K562 (cell line): ENCODE results near the gene PHF1. TPM values are rescaled to one million over a fixed set of nuclear protein-coding genes. Genes with fewer than 3 reads are reported as not detected.
A peak's percentile ranks its signal among the peaks of the same experiment; 100 is the strongest.

Source experiments
- ATAC-seq: fragments of 200-7000 bp; cut with Tn5 transposase; 3 replicates; pipeline ENCODE4 v1.9.1; 2020; ENCODE audit warnings: moderate library complexity
- BruUV-seq: library from RNA; stranded (reverse); fragments of 400-500 nt; replicated peaks from 2 replicates; lab custom pipeline; 2021; lab: Mats Ljungman, UMichigan
- CTCF ChIA-PET: fragments of 300-600 bp; formaldehyde crosslinking; extraction: SDS; loops from one replicate; lab custom pipeline; 2021; ENCODE audit warnings: low intra/inter-chr PET ratio; lab: Yijun Ruan, JAX
- POLR2A ChIA-PET: fragments of 300-600, 350-650 bp; sonication (Branson Sonifier 250); formaldehyde crosslinking; extraction: SDS; loops from one replicate; lab custom pipeline; 2021; ENCODE audit warnings: antibody characterized with exemption, inconsistent platforms; lab: Yijun Ruan, JAX
- DNase-seq, 4 experiments: peaks; one replicate each; pipeline versions ENCODE4 v3.0.0 to v3.0.0-alpha.2; 2011 to 2018; ENCODE audit warnings: low spot score in 3 of 4, mixed read lengths in 3 of 4; ENCODE audit errors: extremely low read depth in 1 of 4
- FAIRE-seq: peaks from 2 replicates; lab custom pipeline; 2011; peaks lifted over from hg19 to GRCh38; lab: Jason Lieb, UNC
- H2AFZ ChIP-seq: 2 replicates; pipeline ENCODE4 v1.6.0; 2011; ENCODE audit warnings: low read depth, low read length, control low read depth, inconsistent platforms
- H3K27ac ChIP-seq: fragments of 200-600 bp; 3 replicates; pipeline ENCODE4 v1.8.0; 2011; ENCODE audit warnings: low read depth, mild to moderate bottlenecking, control low read depth, inconsistent platforms, low read length, moderate library complexity, mixed read lengths; ENCODE audit errors: extremely low read depth
- H3K27me3 ChIP-seq, 2 experiments: fragments of 300-600 bp in 1 of 2; 2 replicates in 1 of 2; 3 replicates in 1 of 2; pipeline versions ENCODE4 v1.6.0 to v1.8.0; 2011; ENCODE audit warnings: inconsistent platforms in 2 of 2, low read length in 2 of 2, mild to moderate bottlenecking in 1 of 2, mixed read lengths in 1 of 2, moderate library complexity in 1 of 2; ENCODE audit not compliant: control insufficient read depth in 2 of 2, insufficient read depth in 2 of 2
- H3K36me3 ChIP-seq: fragments of 300-600 bp; 3 replicates; pipeline ENCODE4 v1.8.0; 2011; ENCODE audit warnings: mild to moderate bottlenecking, low read length, inconsistent platforms; ENCODE audit not compliant: control insufficient read depth, insufficient read depth
- H3K4me1 ChIP-seq, 2 experiments: fragments of 200-600 bp in 1 of 2; replicated peaks in 1 of 2; 2 replicates in 1 of 2; 3 replicates in 1 of 2; pipeline versions ENCODE4 v1.5.1 to v1.8.0; 2011; ENCODE audit warnings: inconsistent platforms in 2 of 2, low read length in 2 of 2, mild to moderate bottlenecking in 1 of 2, mixed read lengths in 1 of 2, moderate library complexity in 1 of 2; ENCODE audit not compliant: control insufficient read depth in 2 of 2, insufficient read depth in 2 of 2
- H3K4me2 ChIP-seq: 2 replicates; pipeline ENCODE4 v1.6.1; 2011; ENCODE audit warnings: low read length, control low read depth, inconsistent platforms, mixed read lengths; ENCODE audit not compliant: insufficient read depth
- H3K4me3 ChIP-seq: fragments of 200-600 bp; sonication (generic), shearing (Covaris generic); 2 replicates; pipeline ENCODE4 v1.5.1; 2016; ENCODE audit warnings: control low read depth, inconsistent platforms
- H3K79me2 ChIP-seq: fragments of 200-600 bp; 3 replicates; pipeline ENCODE4 v1.8.0; 2011; ENCODE audit warnings: low read length, inconsistent platforms; ENCODE audit not compliant: control insufficient read depth, insufficient read depth
- H3K9ac ChIP-seq, 2 experiments: 2 replicates each; pipeline versions ENCODE4 v1.6.0 to v1.6.1; 2011; ENCODE audit warnings: low read depth in 2 of 2, low read length in 2 of 2, control low read depth in 1 of 2, inconsistent platforms in 1 of 2, mild to moderate bottlenecking in 1 of 2, mixed read lengths in 1 of 2; ENCODE audit not compliant: insufficient read depth in 1 of 2
- H3K9me1 ChIP-seq: one replicate; pipeline ENCODE4 v1.6.0; 2011; ENCODE audit warnings: inconsistent platforms, mild to moderate bottlenecking, low read length, moderate library complexity; ENCODE audit not compliant: control insufficient read depth, insufficient read depth
- H3K9me3 ChIP-seq: replicated peaks from 2 replicates; pipeline ENCODE4 v1.5.1; 2011; ENCODE audit warnings: low read depth, low read length, inconsistent platforms; ENCODE audit not compliant: control insufficient read depth, insufficient read depth
- H4K20me1 ChIP-seq: replicated peaks from 2 replicates; pipeline ENCODE4 v1.6.1; 2011; ENCODE audit warnings: low read length, inconsistent platforms, mixed read lengths; ENCODE audit not compliant: control insufficient read depth, insufficient read depth
- ATF3 ChIP-seq, 2 experiments: fragments of 450-650 bp in 1 of 2; sonication (generic) in 1 of 2; formaldehyde crosslinking in 1 of 2; IDR thresholded peaks in 1 of 2; conservative IDR thresholded peaks in 1 of 2; 2 replicates each; pipeline versions ENCODE4 v1.6.1 to v1.8.1; 2016 to 2023; ENCODE audit warnings: mild to moderate bottlenecking in 2 of 2, moderate library complexity in 2 of 2, inconsistent platforms in 1 of 2, missing genetic modification reagents in 1 of 2
- FOSL1 ChIP-seq: fragments of 200-800 bp; sonication (Bioruptor generic); conservative IDR thresholded peaks from 2 replicates; pipeline ENCODE4 v1.6.1; 2016; ENCODE audit warnings: missing genetic modification characterization, missing compliant biosample characterization
- JUN ChIP-seq, 2 experiments: sonication (generic) in 1 of 2; formaldehyde crosslinking in 1 of 2; IDR thresholded peaks; 2 replicates each; pipeline versions ENCODE4 v1.6.1 to v1.8.0; 2012 to 2022; ENCODE audit warnings: borderline replicate concordance in 2 of 2, mild to moderate bottlenecking in 2 of 2, improper control_type of control experiment in 1 of 2, low read depth in 1 of 2, low read length in 1 of 2, missing genetic modification reagents in 1 of 2
- JUND ChIP-seq, 2 experiments: IDR thresholded peaks; 2 replicates in 1 of 2; 3 replicates in 1 of 2; pipeline ENCODE4 v1.6.1; 2011; ENCODE audit warnings: borderline replicate concordance in 2 of 2, low read depth in 2 of 2, low read length in 2 of 2, improper control_type of control experiment in 1 of 2, missing biosample characterization in 1 of 2, missing genetic modification characterization in 1 of 2, missing genetic modification reagents in 1 of 2
- LCOR ChIP-seq: sonication (generic); formaldehyde crosslinking; IDR thresholded peaks from 2 replicates; pipeline ENCODE4 v1.8.0; 2022; ENCODE audit warnings: mild to moderate bottlenecking, missing genetic modification reagents
- MEIS2 ChIP-seq: fragments of 450-650 bp; IDR thresholded peaks from 2 replicates; pipeline ENCODE4 v1.6.1; 2014; ENCODE audit warnings: mild to moderate bottlenecking; ENCODE audit not compliant: partially characterized antibody
- PBX2 ChIP-seq, 2 experiments: IDR thresholded peaks in 1 of 2; conservative IDR thresholded peaks in 1 of 2; 2 replicates each; pipeline ENCODE4 v1.6.1; 2016; ENCODE audit warnings: low read depth in 2 of 2, mild to moderate bottlenecking in 1 of 2, missing compliant biosample characterization in 1 of 2, missing genetic modification characterization in 1 of 2, moderate library complexity in 1 of 2
- PKNOX1 ChIP-seq: fragments of 450-650 bp; IDR thresholded peaks from 2 replicates; pipeline ENCODE4 v1.6.1; 2016
- PREB ChIP-seq: sonication (generic); formaldehyde crosslinking; IDR thresholded peaks from 2 replicates; pipeline ENCODE4 v1.8.1; 2023; ENCODE audit warnings: mild to moderate bottlenecking, missing genetic modification reagents
- SMARCA4 ChIP-seq: fragments of 450-650 bp; IDR thresholded peaks from 2 replicates; pipeline ENCODE4 v1.6.1; 2016
- SREBF2 ChIP-seq: sonication (generic); formaldehyde crosslinking; IDR thresholded peaks from 2 replicates; pipeline ENCODE4 v1.4.0; 2020; ENCODE audit warnings: mild to moderate bottlenecking, missing genetic modification reagents
- THRAP3 ChIP-seq: fragments of 450-650 bp; IDR thresholded peaks from 2 replicates; pipeline ENCODE4 v1.6.1; 2016; ENCODE audit warnings: mild to moderate bottlenecking, inconsistent platforms, borderline replicate concordance
- ZBTB7A ChIP-seq: IDR thresholded peaks from 2 replicates; pipeline ENCODE4 v1.6.1; 2011; ENCODE audit warnings: low read depth, mild to moderate bottlenecking, low read length, moderate library complexity, borderline replicate concordance; ENCODE audit not compliant: control insufficient read depth
- ZNF431 ChIP-seq: sonication (generic); formaldehyde crosslinking; IDR thresholded peaks from 2 replicates; pipeline ENCODE4 v1.8.0; 2022; ENCODE audit warnings: mild to moderate bottlenecking, missing genetic modification reagents
- WGBS: fragments of 100-300 bp; shearing (Covaris generic); methylation state at CpG from one replicate; pipeline ENCODE4 v1.1.6; 2016; ENCODE audit warnings: low coverage, mixed read lengths; ENCODE audit not compliant: insufficient coverage; ENCODE audit errors: missing lambda C conversion rate; 5-methylcytosine and 5-hydroxymethylcytosine counted together
- in situ Hi-C: fragments of 300-500 bp; cut with MboI; formaldehyde crosslinking; loops from 4 replicates; pipeline ENCODE4 v1.15.0; 2018; ENCODE audit warnings: inconsistent platforms, mixed read lengths
- intact Hi-C: fragments of 100-400 bp; cut with micrococcal nuclease; formaldehyde crosslinking; loops from 2 replicates; pipeline ENCODE4 v1.14.2; 2022
- polyA plus RNA-seq, 8 experiments: library from polyadenylated mRNA; depleted of rRNA in 4 of 8; stranded (reverse) in 5 of 8; unstranded in 3 of 8; fragments of >200 nt; fragmentation: Nextera tagmentation in 2 of 8; fragmentation: Illumina TruSeq in 1 of 8; extraction: Ambion mirVana in 2 of 8; extraction: Trizol in 1 of 8; gene quantifications; 2 replicates each; pipeline versions ENCODE4 v1.2.1 to v1.2.3, GENCODE V29; 2011 to 2014; ENCODE audit warnings: inconsistent platforms in 1 of 8, missing spikeins in 1 of 8
- total RNA-seq, 7 experiments: library from RNA; depleted of rRNA in 6 of 7; stranded (reverse); fragments of >200 nt in 6 of 7; fragmentation: Illumina TruSeq in 2 of 7; extraction: Trizol in 2 of 7; gene quantifications; 2 replicates each; pipeline versions ENCODE4 v1.2.1 to v1.2.3, GENCODE V29; 2011 to 2021; ENCODE audit warnings: low replicate concordance in 1 of 7

The PHF1 gene
- total and polyA plus RNA-seq, 9 of the 15 experiments (the other 6 are each of a cell fraction or from before 2014, with no cell fraction given), result 3.7 to 64.2 (median 33.7) TPM

GRCh38 chr6:33459226-33459625, 48.4 kb downstream of the PHF1 start:
- no peaks in the 10 kb centered on the region for H4K20me1 ChIP-seq
- no peak for ATAC-seq
- H3K36me3 ChIP-seq, result peaks cover 27% of the 10 kb centered on the region
- H3K9ac ChIP-seq, result no peak overlapping the region
- in situ Hi-C loops (no loop called here), intact Hi-C loops (no loop called here)
- ChIA-PET POLR2A (interaction anchor here (0.5 to 1.3 kb wide), 8 partner anchors 8 to 188 kb away, joined by 3 to 8 read pairs (median 3); partner anchors contain the start of genes RPS18 and VPS52), CTCF (no interaction called here)
- BruUV-seq, result no TSS peak
- 17% methylated on average over 2 of the region's 2 CpGs for whole genome bisulfite sequencing
- peaks cover 19% of the 10 kb centered on the region for H3K79me2 ChIP-seq
- no peak overlapping the region for H3K4me3 ChIP-seq
- H3K4me1 ChIP-seq, result peaks cover 14 to 16% of the 10 kb centered on the region in 2 experiments; a peak in 4 of 5 replicates
- FAIRE-seq, result no peak
- peak in 1 of 4 experiments; percentile 9 for DNase-seq
- no peak overlapping the region for H3K4me2 ChIP-seq
- H2AFZ ChIP-seq, result no peak overlapping the region
- no peaks in the 10 kb centered on the region for H3K9me3 ChIP-seq
- H3K27me3 ChIP-seq, result no peaks in the 10 kb centered on the region
- H3K9me1 ChIP-seq, result no peaks in the 10 kb centered on the region
- no peak overlapping the region for H3K27ac ChIP-seq
- peak; percentile 81; the same call in 1 of the 2 replicates for TF ChIP-seq JUND (IDR thresholded peaks at IDR 0.05; ENCODE audit: borderline replicate concordance, low read depth, low read length)
- TF ChIP-seq JUND (tag; IDR thresholded peaks at IDR 0.05; ENCODE audit: borderline replicate concordance, low read depth, low read length), result peak; percentile 84; the same call in 2 of the 3 replicates
- TF ChIP-seq PBX2 (CRISPR knock-in tag; IDR thresholded peaks at IDR 0.05; ENCODE audit: low read depth), result no peak
- peak; percentile 24; the same call in 1 of the 2 replicates for TF ChIP-seq PBX2 (tag; conservative IDR thresholded peaks at IDR 0.05; ENCODE audit: low read depth)
- TF ChIP-seq ATF3 (IDR thresholded peaks at IDR 0.05), result peak; percentile 90
- TF ChIP-seq ATF3 (CRISPR knock-in tag; conservative IDR thresholded peaks at IDR 0.05), result no peak
- TF ChIP-seq SMARCA4, result peak; percentile 28; the same call in 1 of the 2 replicates
- no peak for TF ChIP-seq THRAP3
- no peak for TF ChIP-seq SREBF2 (CRISPR knock-in tag)
- TF ChIP-seq ZBTB7A, result 0 out of 2 replicates have a peak, but pooled peaks have one; percentile 21
- 0 out of 2 replicates have a peak, but pooled peaks have one; percentile 46 for TF ChIP-seq PREB (CRISPR knock-in tag)
- TF ChIP-seq JUN (IDR thresholded peaks at IDR 0.05; ENCODE audit: borderline replicate concordance, low read depth, low read length), result 0 out of 2 replicates have a peak, but pooled peaks have one; percentile 39
- no peak for TF ChIP-seq JUN (CRISPR knock-in tag; IDR thresholded peaks at IDR 0.05; ENCODE audit: borderline replicate concordance)
- TF ChIP-seq LCOR (CRISPR knock-in tag), result 0 out of 2 replicates have a peak, but pooled peaks have one; percentile 47
- TF ChIP-seq MEIS2, result peak; percentile 26
- no peak for TF ChIP-seq ZNF431 (CRISPR knock-in tag)
- peak; percentile 86 for TF ChIP-seq PKNOX1
- TF ChIP-seq FOSL1 (tag), result peak; percentile 86
